Measurements from ENCODE around the gene HIF1AN. TPM values are rescaled to one million over a fixed set of nuclear protein-coding genes. Genes with fewer than 3 reads are reported as not detected.

Gene HIF1AN
- total RNA-seq, 1 donor from 2014 or later: 62.9 TPM

GRCh38 chr10:100510533-100511308 is 25.0 kb upstream of the HIF1AN start:
- DNase-seq (ENCODE audit: extremely low spot score, unreplicated experiment): no peak
- no peak for TF ChIP-seq CTCF (conservative IDR thresholded peaks at IDR 0.05)
- no peak overlapping the region for H3K4me3 Mint-ChIP-seq
- H3K27me3 Mint-ChIP-seq: no peaks in the 10 kb centered on the region
- H3K36me3 Mint-ChIP-seq: peaks cover 17% of the 10 kb centered on the region
- peaks cover 5% of the 10 kb centered on the region for H3K4me1 Mint-ChIP-seq (ENCODE audit: unreplicated experiment)
- no peaks in the 10 kb centered on the region for H3K9me3 Mint-ChIP-seq
- H3K27ac Mint-ChIP-seq: no peak overlapping the region

- peaks cover 20% of the 10 kb centered on the region for H3K27me3 Mint-ChIP-seq
- H3K27ac Mint-ChIP-seq: no peak overlapping the region
- TF ChIP-seq CTCF (conservative IDR thresholded peaks at IDR 0.05): no peak
- H3K9me3 Mint-ChIP-seq: no peaks in the 10 kb centered on the region
- peaks cover 9% of the 10 kb centered on the region for H3K4me1 Mint-ChIP-seq (ENCODE audit: unreplicated experiment)
- no peak overlapping the region for H3K4me3 Mint-ChIP-seq
- no peak for DNase-seq (ENCODE audit: extremely low spot score, unreplicated experiment)
- peaks cover 3% of the 10 kb centered on the region for H3K36me3 Mint-ChIP-seq
Observed at GRCh38 chr10:100515612-100516011, 20.1 kb upstream of the HIF1AN start.

GRCh38 chr10:100516847-100517246 is 18.9 kb upstream of the HIF1AN start:
- Mint-ChIP-seq H3K4me3 (no peak overlapping the region), H3K27ac (no peak overlapping the region), H3K4me1 (ENCODE audit: unreplicated experiment) (peaks cover 9% of the 10 kb centered on the region), H3K36me3 (peaks cover 3% of the 10 kb centered on the region), H3K27me3 (peaks cover 24% of the 10 kb centered on the region), H3K9me3 (no peaks in the 10 kb centered on the region)
- no peak for DNase-seq (ENCODE audit: extremely low spot score, unreplicated experiment)
- peak; percentile 36 for TF ChIP-seq CTCF (conservative IDR thresholded peaks at IDR 0.05)

- Mint-ChIP-seq H3K36me3 (peaks cover 3% of the 10 kb centered on the region), H3K4me3 (peak overlapping the region; percentile 91), H3K27ac (peak overlapping the region; percentile 15), H3K4me1 (ENCODE audit: unreplicated experiment) (peaks cover 9% of the 10 kb centered on the region), H3K27me3 (peaks cover 24% of the 10 kb centered on the region), H3K9me3 (no peaks in the 10 kb centered on the region)
- TF ChIP-seq CTCF (conservative IDR thresholded peaks at IDR 0.05): peak; percentile 88
- no peak for DNase-seq (ENCODE audit: extremely low spot score, unreplicated experiment)
Observed at GRCh38 chr10:100518761-100519241, 16.9 kb upstream of the HIF1AN start.

- peak; percentile 74 for DNase-seq (ENCODE audit: extremely low spot score, unreplicated experiment)
- no peak for TF ChIP-seq CTCF (conservative IDR thresholded peaks at IDR 0.05)
- peaks cover 9% of the 10 kb centered on the region for H3K4me1 Mint-ChIP-seq (ENCODE audit: unreplicated experiment)
- peaks cover 24% of the 10 kb centered on the region for H3K27me3 Mint-ChIP-seq
- H3K4me3 Mint-ChIP-seq: peak within 1 kb of the TSS; percentile 91
- peaks cover 3% of the 10 kb centered on the region for H3K36me3 Mint-ChIP-seq
- H3K9me3 Mint-ChIP-seq: no peaks in the 10 kb centered on the region
- H3K27ac Mint-ChIP-seq: peak within 1 kb of the TSS; percentile 15
Observed at GRCh38 chr10:100519311-100520051, 16.3 kb upstream of the HIF1AN start, which contains the start of gene SEC31B. TSS of gene SEC31B (minus strand) at chr10:100519861. CDS start at chr10:100516952, 2,909 bp downstream.
